DND-41 (cell line): ENCODE results near the gene RNGTT.

Source experiments
- ATAC-seq: fragments of 200-7000 bp; cut with Tn5 transposase; 3 replicates; pipeline ENCODE4 v1.9.1; 2021; ENCODE audit warnings: low read depth; ENCODE audit not compliant: insufficient read depth
- DNase-seq: peaks from one replicate; pipeline ENCODE4 v3.0.0-alpha.2; 2020
- H2AFZ ChIP-seq: 2 replicates; pipeline ENCODE4 v1.6.0; 2012; ENCODE audit warnings: low read depth, low read length
- H3K27ac ChIP-seq: 2 replicates; pipeline ENCODE4 v1.5.1; 2012; ENCODE audit warnings: low read length, inconsistent platforms
- H3K27me3 ChIP-seq: fragments of 200-600 bp; sonication (generic); 2 replicates; pipeline ENCODE4 v1.6.0; 2012; ENCODE audit warnings: low read length, mild to moderate bottlenecking, inconsistent platforms; ENCODE audit not compliant: insufficient read depth, poor library complexity
- H3K36me3 ChIP-seq: 2 replicates; pipeline ENCODE4 v1.5.1; 2012; ENCODE audit warnings: low read length, inconsistent platforms; ENCODE audit not compliant: insufficient read depth
- H3K4me1 ChIP-seq: 2 replicates; pipeline ENCODE4 v1.5.1; 2012; ENCODE audit warnings: mild to moderate bottlenecking, low read length; ENCODE audit not compliant: insufficient read depth
- H3K4me2 ChIP-seq: 2 replicates; pipeline ENCODE4 v1.6.0; 2012; ENCODE audit warnings: mild to moderate bottlenecking, moderate library complexity, low read length, inconsistent platforms; ENCODE audit not compliant: insufficient read depth
- H3K4me3 ChIP-seq, 2 experiments: fragments of 200-600 bp in 1 of 2; shearing (Covaris generic) in 1 of 2; 2 replicates each; pipeline ENCODE4 v1.5.1; 2012 to 2016; ENCODE audit warnings: inconsistent platforms in 2 of 2, low read length in 2 of 2, mild to moderate bottlenecking in 2 of 2, low read depth in 1 of 2, moderate library complexity in 1 of 2
- H3K79me2 ChIP-seq: 2 replicates; pipeline ENCODE4 v1.6.0; 2012; ENCODE audit warnings: low read length, inconsistent platforms; ENCODE audit not compliant: insufficient read depth
- H3K9ac ChIP-seq: 2 replicates; pipeline ENCODE4 v1.6.0; 2012; ENCODE audit warnings: low read depth, mild to moderate bottlenecking, inconsistent platforms, low read length, moderate library complexity
- H3K9me3 ChIP-seq: 2 replicates; pipeline ENCODE4 v1.5.1; 2012; ENCODE audit warnings: low read length, moderate library complexity, mild to moderate bottlenecking, inconsistent platforms; ENCODE audit not compliant: insufficient read depth, severe bottlenecking
- H4K20me1 ChIP-seq: 2 replicates; pipeline ENCODE4 v1.6.0; 2012; ENCODE audit warnings: low read length; ENCODE audit not compliant: insufficient read depth
- CTCF ChIP-seq: IDR thresholded peaks from 2 replicates; pipeline ENCODE4 v1.5.1; 2012; ENCODE audit warnings: borderline replicate concordance, low read length, moderate library complexity, mild to moderate bottlenecking; ENCODE audit not compliant: poor library complexity, severe bottlenecking; ENCODE audit errors: extremely low read depth
- EZH2 ChIP-seq: IDR thresholded peaks from 3 replicates; pipeline ENCODE4 v1.6.1; 2012; ENCODE audit warnings: borderline replicate concordance, low read depth, mild to moderate bottlenecking, moderate library complexity, low read length, inconsistent platforms; ENCODE audit not compliant: severe bottlenecking

RNGTT gene

GRCh38 chr6:88750936-88751335 is 212.5 kb downstream of the RNGTT start:
- Histone ChIP-seq H3K27ac (no peak overlapping the region), H2AFZ (no peak overlapping the region), H3K4me1 (no peaks in the 10 kb centered on the region), H3K79me2 (no peaks in the 10 kb centered on the region), H4K20me1 (no peaks in the 10 kb centered on the region), H3K36me3 (peaks cover 11% of the 10 kb centered on the region; the same call in 1 of the 2 replicates), H3K9me3 (no peaks in the 10 kb centered on the region), H3K4me2 (no peak overlapping the region), H3K4me3 (no peak overlapping the region), H3K27me3 (no peaks in the 10 kb centered on the region), H3K9ac (no peak overlapping the region)
- TF ChIP-seq EZH2 (no peak), CTCF (no peak)
- ATAC-seq (no peak), DNase-seq (no peak)

GRCh38 chr6:88749849-88750248 is 213.6 kb downstream of the RNGTT start:
- H3K9ac ChIP-seq: no peak overlapping the region
- DNase-seq (no peak), ATAC-seq (no peak)
- no peaks in the 10 kb centered on the region for H4K20me1 ChIP-seq
- no peak for TF ChIP-seq EZH2
- H3K4me3 ChIP-seq: no peak overlapping the region
- H3K36me3 ChIP-seq: peaks cover 6% of the 10 kb centered on the region; the same call in 1 of the 2 replicates
- no peaks in the 10 kb centered on the region for H3K27me3 ChIP-seq
- H3K4me1 ChIP-seq: no peaks in the 10 kb centered on the region
- no peak overlapping the region for H3K4me2 ChIP-seq
- H2AFZ ChIP-seq: no peak overlapping the region
- no peaks in the 10 kb centered on the region for H3K9me3 ChIP-seq
- no peak overlapping the region for H3K27ac ChIP-seq
- H3K79me2 ChIP-seq: no peaks in the 10 kb centered on the region

DNA sequence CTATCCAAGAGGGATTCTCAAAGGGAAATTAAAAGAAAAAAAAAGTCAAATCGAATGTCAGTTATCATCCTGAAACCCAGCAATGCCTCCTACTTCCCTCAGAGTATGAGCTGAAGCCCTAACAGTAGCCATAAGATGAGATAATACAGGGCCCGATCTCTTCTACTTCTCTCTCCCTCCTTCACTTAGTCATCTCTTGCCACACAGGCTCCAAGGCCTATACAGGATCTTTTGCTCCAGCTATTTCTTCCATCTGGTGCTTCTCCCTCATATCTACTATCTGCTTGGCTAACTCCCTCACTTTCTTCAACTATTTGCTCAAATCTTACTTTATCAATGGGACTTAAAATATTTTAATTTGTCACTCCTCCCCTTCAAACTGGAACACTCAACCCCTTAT is 215.3 kb downstream of the RNGTT start:
- Histone ChIP-seq H3K9ac (no peak overlapping the region), H3K4me1 (no peaks in the 10 kb centered on the region)

DNA sequence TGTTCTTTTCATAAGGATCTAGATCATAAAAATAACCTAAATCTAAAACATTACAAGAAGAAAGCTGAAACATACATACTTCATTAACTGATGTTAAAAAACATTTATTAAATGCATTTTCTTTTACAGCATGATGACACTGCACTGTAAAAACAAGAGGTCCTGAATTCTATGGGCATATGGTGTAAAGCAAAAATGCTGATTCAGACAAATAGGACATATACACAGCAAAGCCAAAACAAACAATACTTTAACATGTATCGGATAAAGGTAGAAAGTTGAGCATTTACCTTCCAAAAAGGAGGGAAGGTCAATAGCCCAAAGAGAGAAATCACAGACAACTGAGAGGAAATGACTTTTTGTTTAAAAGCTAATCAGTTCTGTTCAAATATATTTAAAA is 221.5 kb downstream of the RNGTT start:
- Histone ChIP-seq H3K9ac (no peak overlapping the region), H3K36me3 (peaks cover 9% of the 10 kb centered on the region; the same call in 1 of the 2 replicates), H3K4me1 (no peaks in the 10 kb centered on the region), H3K4me2 (no peak overlapping the region), H3K4me3 (no peak overlapping the region), H2AFZ (no peak overlapping the region), H4K20me1 (no peaks in the 10 kb centered on the region), H3K27ac (no peak overlapping the region), H3K79me2 (no peaks in the 10 kb centered on the region), H3K9me3 (no peaks in the 10 kb centered on the region), H3K27me3 (no peaks in the 10 kb centered on the region)
- TF ChIP-seq EZH2: no peak
- no peak for ATAC-seq
- DNase-seq: no peak

More for the DNA sequence above, 215.3 kb downstream of the RNGTT start:
- Histone ChIP-seq H3K79me2 (no peaks in the 10 kb centered on the region), H2AFZ (no peak overlapping the region), H4K20me1 (no peaks in the 10 kb centered on the region), H3K4me3 (no peak overlapping the region), H3K27me3 (no peaks in the 10 kb centered on the region), H3K27ac (no peak overlapping the region), H3K9me3 (no peaks in the 10 kb centered on the region), H3K4me2 (no peak overlapping the region), H3K36me3 (0 out of 2 replicates have a peak, but pooled peaks cover 3% of the 10 kb centered on the region)
- DNase-seq (no peak), ATAC-seq (no peak)
- TF ChIP-seq CTCF (no peak), EZH2 (no peak)
